ENCODE data around the gene MON1B.
A peak's percentile ranks its signal among the peaks of the same experiment; 100 is the strongest.
"Not testable (repeated sequence)": the region's sequence is repeated elsewhere in the genome, so short reads cannot be mapped to it uniquely, and the experiment has no call there.

MON1B gene

GRCh38 chr16:77183137-77183536 lies 7.9 kb upstream of the MON1B start:
- Histone ChIP-seq H3K9me3 (ENCODE audit: insufficient read depth, low read length) (no peaks in the 10 kb centered on the region), H3K79me2 (ENCODE audit: insufficient read depth, low read length) (no peaks in the 10 kb centered on the region), H3K9me2 (replicated peaks; ENCODE audit: insufficient read depth, low read length) (no peaks in the 10 kb centered on the region), H4K20me1 (ENCODE audit: low read depth, low read length) (no peaks in the 10 kb centered on the region), H3F3A (ENCODE audit: insufficient read depth) (no peaks in the 10 kb centered on the region), H3K9ac (ENCODE audit: low read length) (no peak overlapping the region), H3K4me3 (ENCODE audit: insufficient read depth, low read length, poor library complexity, severe bottlenecking) (no peak overlapping the region), H3K27me3 (ENCODE audit: low read length) (no peaks in the 10 kb centered on the region), H3K27ac (ENCODE audit: low read depth, low read length) (no peak overlapping the region), H2AFZ (ENCODE audit: low read depth, low read length, severe bottlenecking) (no peak overlapping the region), H3K36me3 (ENCODE audit: low read length) (no peaks in the 10 kb centered on the region), H3K4me2 (ENCODE audit: low read depth, low read length, poor library complexity, severe bottlenecking) (no peak overlapping the region)
- TF ChIP-seq EZH2phosphoT487 (conservative IDR thresholded peaks at IDR 0.05; ENCODE audit: low read length) (no peak), CTCF (IDR thresholded peaks at IDR 0.05; ENCODE audit: insufficient read depth, low read length, poor library complexity, severe bottlenecking) (no peak)

- not testable (repeated sequence) for H3K27me3 ChIP-seq (ENCODE audit: low read length); H3K9ac ChIP-seq (ENCODE audit: low read length); H3F3A ChIP-seq (ENCODE audit: insufficient read depth); H4K20me1 ChIP-seq (ENCODE audit: low read depth, low read length); H3K4me3 ChIP-seq (ENCODE audit: insufficient read depth, low read length, poor library complexity, severe bottlenecking); H3K27ac ChIP-seq (ENCODE audit: low read depth, low read length); H2AFZ ChIP-seq (ENCODE audit: low read depth, low read length, severe bottlenecking); H3K79me2 ChIP-seq (ENCODE audit: insufficient read depth, low read length); H3K36me3 ChIP-seq (ENCODE audit: low read length); H3K9me2 ChIP-seq (replicated peaks; ENCODE audit: insufficient read depth, low read length); H3K4me2 ChIP-seq (ENCODE audit: low read depth, low read length, poor library complexity, severe bottlenecking); H3K9me3 ChIP-seq (ENCODE audit: insufficient read depth, low read length)
These were observed 4.7 kb upstream of the MON1B start for GRCh38 chr16:77186298-77186697.

- Histone ChIP-seq H3K27ac (ENCODE audit: low read depth, low read length) (peak overlapping the region; percentile 97), H3K4me3 (ENCODE audit: insufficient read depth, low read length, poor library complexity, severe bottlenecking) (peak overlapping the region; percentile 97), H3K27me3 (ENCODE audit: low read length) (no peaks in the 10 kb centered on the region), H3K9me3 (ENCODE audit: insufficient read depth, low read length) (no peaks in the 10 kb centered on the region), H2AFZ (ENCODE audit: low read depth, low read length, severe bottlenecking) (peak overlapping the region; percentile 89), H3K36me3 (ENCODE audit: low read length) (0 out of 2 replicates have a peak, but pooled peaks cover 6% of the 10 kb centered on the region), H3K4me2 (ENCODE audit: low read depth, low read length, poor library complexity, severe bottlenecking) (peak overlapping the region; percentile 97), H3K9me2 (replicated peaks; ENCODE audit: insufficient read depth, low read length) (no peaks in the 10 kb centered on the region), H3K9ac (ENCODE audit: low read length) (peak overlapping the region; percentile 91), H4K20me1 (ENCODE audit: low read depth, low read length) (peaks cover 4% of the 10 kb centered on the region; the same call in 1 of the 2 replicates), H3K79me2 (ENCODE audit: insufficient read depth, low read length) (peaks cover 33% of the 10 kb centered on the region), H3F3A (ENCODE audit: insufficient read depth) (peaks cover 11% of the 10 kb centered on the region)
- no peak for TF ChIP-seq CTCF (IDR thresholded peaks at IDR 0.05; ENCODE audit: insufficient read depth, low read length, poor library complexity, severe bottlenecking)
- no peak for TF ChIP-seq EZH2phosphoT487 (conservative IDR thresholded peaks at IDR 0.05; ENCODE audit: low read length)
These were observed 856 bp upstream of the MON1B start for GRCh38 chr16:77190190-77190477.

GRCh38 chr16:77191259-77191969 lies 424 bp downstream of the MON1B start:
- Histone ChIP-seq H3K79me2 (ENCODE audit: insufficient read depth, low read length) (peaks cover 33% of the 10 kb centered on the region), H3K9me3 (ENCODE audit: insufficient read depth, low read length) (no peaks in the 10 kb centered on the region), H3K27me3 (ENCODE audit: low read length) (no peaks in the 10 kb centered on the region), H3K9ac (ENCODE audit: low read length) (peak overlapping the region; percentile 91), H3K27ac (ENCODE audit: low read depth, low read length) (peak overlapping the region; percentile 97), H3K36me3 (ENCODE audit: low read length) (0 out of 2 replicates have a peak, but pooled peaks cover 6% of the 10 kb centered on the region), H4K20me1 (ENCODE audit: low read depth, low read length) (peaks cover 4% of the 10 kb centered on the region; the same call in 1 of the 2 replicates), H3K4me3 (ENCODE audit: insufficient read depth, low read length, poor library complexity, severe bottlenecking) (peak overlapping the region; percentile 97), H2AFZ (ENCODE audit: low read depth, low read length, severe bottlenecking) (peak overlapping the region; percentile 82), H3K4me2 (ENCODE audit: low read depth, low read length, poor library complexity, severe bottlenecking) (peak overlapping the region; percentile 92), H3K9me2 (replicated peaks; ENCODE audit: insufficient read depth, low read length) (no peaks in the 10 kb centered on the region), H3F3A (ENCODE audit: insufficient read depth) (peaks cover 11% of the 10 kb centered on the region)
- TF ChIP-seq CTCF (IDR thresholded peaks at IDR 0.05; ENCODE audit: insufficient read depth, low read length, poor library complexity, severe bottlenecking) (no peak), EZH2phosphoT487 (conservative IDR thresholded peaks at IDR 0.05; ENCODE audit: low read length) (no peak)

Data from SU-DHL-6 (cell line).